Skeletal muscle tissue (tissue), 4 donors: ENCODE measurements around the gene COA3. TPM values are rescaled to one million over a fixed set of nuclear protein-coding genes. Genes with fewer than 3 reads are reported as not detected.

ENCODE experiments used
- H3K27ac ChIP-seq: one replicate; pipeline ENCODE4 v1.7.0; 2013; ENCODE audit warnings: mild to moderate bottlenecking, low read depth, low read length, inconsistent platforms
- H3K27me3 ChIP-seq, 3 donors: one replicate each; pipeline ENCODE4 v1.7.0; 2013; ENCODE audit warnings: low read length in 3 of 3; ENCODE audit not compliant: control insufficient read depth in 3 of 3, insufficient read depth in 3 of 3
- H3K36me3 ChIP-seq, 3 donors: one replicate each; pipeline ENCODE4 v1.7.0; 2013; ENCODE audit warnings: low read length in 3 of 3; ENCODE audit not compliant: control insufficient read depth in 3 of 3, insufficient read depth in 3 of 3
- H3K4me1 ChIP-seq, 3 donors: one replicate each; pipeline ENCODE4 v1.7.0; 2013; ENCODE audit warnings: low read length in 3 of 3, mild to moderate bottlenecking in 3 of 3; ENCODE audit not compliant: control insufficient read depth in 3 of 3, insufficient read depth in 3 of 3
- H3K4me3 ChIP-seq, 3 donors: one replicate each; pipeline ENCODE4 v1.7.0; 2013; ENCODE audit warnings: low read length in 3 of 3
- H3K9ac ChIP-seq, 3 donors: one replicate each; pipeline ENCODE4 v1.7.0; 2013; ENCODE audit warnings: low read length in 3 of 3, mild to moderate bottlenecking in 3 of 3, moderate library complexity in 2 of 3, low read depth in 1 of 3
- H3K9me3 ChIP-seq, 3 donors: one replicate each; pipeline ENCODE4 v1.7.0; 2013; ENCODE audit warnings: low read length in 3 of 3; ENCODE audit not compliant: control insufficient read depth in 3 of 3
- total RNA-seq: library from RNA; depleted of rRNA; stranded (reverse); fragments of >200 nt; gene quantifications from one replicate; pipeline ENCODE4 v1.2.3, GENCODE V29; 2014
- donor health status: Osteomylitis.

COA3 gene
- total RNA-seq = 99.2 TPM

GRCh38 chr17:42798383-42799380 lies at the start of gene COA3, which contains the start of gene CNTD1:
TSS of gene COA3 (minus strand) at chr17:42798704. CDS start at chr17:42798681, 23 bp downstream.
TSS of gene CNTD1 (plus strand) at chr17:42798861. CDS start at chr17:42799068, 207 bp downstream.
- Histone ChIP-seq H3K4me3 (peak within 1 kb of the TSS; percentile 98 to 100 (median 99)), H3K27ac (peak within 1 kb of the TSS; percentile 66), H3K9ac (peak within 1 kb of the TSS; percentile 98 to 99 (median 98)), H3K4me1 (peaks cover 19 to 27% (median 22%) of the 10 kb centered on the region in 3 donors), H3K27me3 (no peaks in the 10 kb centered on the region), H3K9me3 (no peaks in the 10 kb centered on the region), H3K36me3 (peaks cover 8 to 13% (median 11%) of the 10 kb centered on the region in 3 donors)

- H3K27me3 ChIP-seq = peaks cover 3 to 9% (median 6%) of the 10 kb centered on the region in 3 donors
- no peaks in the 10 kb centered on the region for H3K9me3 ChIP-seq
- no peak overlapping the region for H3K9ac ChIP-seq
- peaks cover 15 to 26% (median 19%) of the 10 kb centered on the region in 3 donors for H3K36me3 ChIP-seq
- H3K4me3 ChIP-seq = no peak overlapping the region
- no peak overlapping the region for H3K27ac ChIP-seq
- H3K4me1 ChIP-seq = peaks cover 6 to 9% (median 7%) of the 10 kb centered on the region in 3 donors
These were observed 49.6 kb upstream of the COA3 start for GRCh38 chr17:42848093-42848492.

- peaks cover 6 to 9% (median 7%) of the 10 kb centered on the region in 3 donors for H3K4me1 ChIP-seq
- no peak overlapping the region for H3K27ac ChIP-seq
- H3K9ac ChIP-seq = peak overlapping the region in 1 of 3 donors; percentile 34
- H3K36me3 ChIP-seq = peaks cover 28 to 37% (median 31%) of the 10 kb centered on the region in 3 donors
- peaks cover 0 to 3% (median 0%) of the 10 kb centered on the region in 3 donors for H3K27me3 ChIP-seq
- no peak overlapping the region for H3K4me3 ChIP-seq
- no peaks in the 10 kb centered on the region for H3K9me3 ChIP-seq
These were observed 48.2 kb upstream of the COA3 start for GRCh38 chr17:42846594-42847280.

- Histone ChIP-seq H3K27ac (no peak overlapping the region), H3K4me3 (no peak overlapping the region), H3K4me1 (peaks cover 6 to 9% (median 7%) of the 10 kb centered on the region in 3 donors), H3K27me3 (peaks cover 0 to under 1% (median 0%) of the 10 kb centered on the region in 3 donors), H3K36me3 (peaks cover 34 to 44% (median 38%) of the 10 kb centered on the region in 3 donors), H3K9me3 (no peaks in the 10 kb centered on the region), H3K9ac (no peak overlapping the region)
These were observed 47.6 kb upstream of the COA3 start for GRCh38 chr17:42845918-42846593.

GRCh38 chr17:42845556-42845917 lies 47.0 kb upstream of the COA3 start:
- no peak overlapping the region for H3K9ac ChIP-seq
- H3K27me3 ChIP-seq = no peaks in the 10 kb centered on the region
- H3K36me3 ChIP-seq = peaks cover 34 to 47% (median 39%) of the 10 kb centered on the region in 3 donors
- H3K9me3 ChIP-seq = no peaks in the 10 kb centered on the region
- H3K27ac ChIP-seq = no peak overlapping the region
- no peak overlapping the region for H3K4me3 ChIP-seq
- peaks cover 6 to 9% (median 7%) of the 10 kb centered on the region in 3 donors for H3K4me1 ChIP-seq

GRCh38 chr17:42844761-42845555 lies 46.5 kb upstream of the COA3 start:
- no peak overlapping the region for H3K9ac ChIP-seq
- H3K4me1 ChIP-seq = peaks cover 4 to 7% (median 6%) of the 10 kb centered on the region in 3 donors
- no peaks in the 10 kb centered on the region for H3K27me3 ChIP-seq
- no peaks in the 10 kb centered on the region for H3K9me3 ChIP-seq
- H3K27ac ChIP-seq = no peak overlapping the region
- no peak overlapping the region for H3K4me3 ChIP-seq
- H3K36me3 ChIP-seq = peaks cover 34 to 52% (median 40%) of the 10 kb centered on the region in 3 donors

GRCh38 chr17:42844271-42844670 lies 45.8 kb upstream of the COA3 start, which contains the start of gene AOC2:
TSS of gene AOC2 (plus strand) at chr17:42844580. CDS start at chr17:42844627, 47 bp downstream.
- H3K27ac ChIP-seq = no peak within 1 kb of the TSS
- H3K9me3 ChIP-seq = no peaks in the 10 kb centered on the region

GRCh38 chr17:42843358-42843934 lies 44.9 kb upstream of the COA3 start:
- no peak overlapping the region for H3K4me3 ChIP-seq
- no peaks in the 10 kb centered on the region for H3K9me3 ChIP-seq
- peaks cover 46 to 64% (median 52%) of the 10 kb centered on the region in 3 donors for H3K36me3 ChIP-seq
- H3K27ac ChIP-seq = no peak overlapping the region
- H3K27me3 ChIP-seq = no peaks in the 10 kb centered on the region
- no peak overlapping the region for H3K9ac ChIP-seq
- peaks cover 0 to 7% (median 0%) of the 10 kb centered on the region in 3 donors for H3K4me1 ChIP-seq

More at GRCh38 chr17:42844271-42844670, 45.8 kb upstream of the COA3 start, which contains the start of gene AOC2:
- no peak within 1 kb of the TSS for H3K9ac ChIP-seq
- H3K36me3 ChIP-seq = peaks cover 38 to 56% (median 44%) of the 10 kb centered on the region in 3 donors
- peaks cover 0 to 7% (median 0%) of the 10 kb centered on the region in 3 donors for H3K4me1 ChIP-seq
- no peak within 1 kb of the TSS for H3K4me3 ChIP-seq
- H3K27me3 ChIP-seq = no peaks in the 10 kb centered on the region
